Head of caudate nucleus (tissue), 42 donors: ENCODE measurements around the gene RANBP2.

ENCODE experiments used
- DNase-seq, 42 donors: peaks; one replicate each; pipeline versions ENCODE4 v3.0.0 to v3.0.0-alpha.2; 2020 to 2021; ENCODE audit warnings: mixed read lengths in 7 of 42
- intact Hi-C: fragments of 100-400 bp; cut with DNase I; formaldehyde crosslinking; loops from one replicate; pipeline ENCODE4 v1.15.0; 2022

The RANBP2 gene

DNA sequence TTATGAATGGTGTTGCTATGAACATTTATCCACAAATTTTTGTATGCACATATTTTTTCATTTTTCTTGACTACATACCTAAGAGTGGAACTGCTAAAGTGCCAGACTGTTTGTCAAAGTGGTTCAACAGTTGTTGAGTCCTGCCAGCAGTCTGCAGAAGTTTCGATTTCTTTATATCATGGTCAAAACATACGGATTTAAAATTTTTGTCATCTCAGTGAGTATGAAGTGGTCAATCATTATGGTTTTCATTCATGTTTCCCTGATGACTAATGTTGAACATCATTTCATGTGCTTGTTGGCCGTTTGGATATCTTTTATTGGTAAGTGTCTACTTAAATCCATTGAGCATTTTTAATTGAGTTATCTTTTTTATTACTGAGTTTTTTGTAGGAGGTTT, 106.5 kb downstream of the RANBP2 start:
- intact Hi-C loops = no loop called here
- DNase-seq = no peak

DNA sequence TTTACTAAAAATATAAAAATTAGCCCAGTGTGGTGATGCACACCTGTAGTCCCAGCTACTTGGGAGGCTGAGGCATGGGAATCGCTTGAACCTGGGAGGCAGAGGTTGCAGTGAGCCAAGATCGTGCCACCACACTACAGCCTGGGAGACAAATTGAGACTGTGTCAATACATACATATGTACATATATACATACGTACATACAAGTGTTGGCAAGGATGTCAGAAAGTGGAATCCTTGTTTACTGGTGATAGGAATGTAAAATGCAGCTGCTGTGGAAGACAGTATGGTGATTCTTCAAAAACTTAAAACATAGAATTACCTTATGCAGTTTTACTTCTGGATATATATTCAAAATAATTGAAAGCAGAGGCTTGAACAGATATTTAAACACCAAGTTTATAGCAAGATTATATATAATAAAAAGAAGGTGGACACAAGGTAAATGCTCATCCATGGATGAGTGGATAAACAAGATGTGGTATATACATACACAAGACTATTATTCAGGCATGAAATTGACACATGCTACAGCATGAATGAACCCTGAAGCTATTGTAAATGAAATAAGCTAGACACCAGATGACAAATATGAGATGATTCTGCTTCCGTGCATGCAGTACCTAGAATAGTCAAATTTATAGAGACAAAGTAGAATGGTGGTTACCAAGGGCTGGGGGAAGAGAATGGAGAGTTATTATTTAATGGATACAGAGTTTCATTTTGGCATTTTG, 110.5 kb downstream of the RANBP2 start:
- no peak for DNase-seq
- intact Hi-C loops = no loop called here

DNA sequence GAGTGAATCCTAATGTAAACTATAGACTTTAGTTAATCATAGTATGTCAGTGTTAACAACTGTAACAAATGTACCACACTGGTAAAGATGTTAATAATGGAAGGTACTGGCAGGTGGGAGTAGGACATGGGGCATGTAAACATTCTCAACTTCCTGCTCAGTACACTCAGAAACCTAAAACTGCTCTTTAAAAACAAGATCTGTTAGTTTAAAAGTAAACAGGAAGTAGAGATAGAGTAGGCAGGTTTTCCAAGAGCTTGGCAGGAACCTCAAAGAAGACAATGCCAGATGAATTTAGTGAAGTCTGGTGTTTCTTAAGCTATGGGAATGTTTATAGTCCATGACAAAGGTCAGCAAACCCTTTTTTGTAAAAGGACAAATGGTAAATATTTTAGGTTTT, 113.9 kb downstream of the RANBP2 start:
- intact Hi-C loops = no loop called here

DNA sequence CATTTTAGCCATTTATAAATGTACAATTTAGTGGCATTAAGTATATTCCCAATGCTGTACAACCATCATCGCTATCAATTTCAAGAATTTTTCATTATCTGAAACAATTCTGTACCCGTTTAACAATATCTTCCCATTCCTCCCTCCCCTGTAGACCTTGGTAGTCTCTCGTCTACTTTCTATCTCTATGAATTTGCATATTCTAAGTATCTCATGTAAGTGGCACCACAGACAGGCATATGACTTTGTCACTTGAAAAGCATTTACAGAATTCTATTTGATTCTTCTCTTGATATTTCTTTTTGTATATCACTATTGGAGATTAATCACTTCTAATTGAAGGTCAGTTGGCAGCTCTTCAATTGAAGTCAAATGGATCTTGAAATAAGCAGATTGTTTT, 115.3 kb downstream of the RANBP2 start:
- intact Hi-C loops = no loop called here
- DNase-seq = no peak

More for the DNA sequence above, 113.9 kb downstream of the RANBP2 start:
- DNase-seq = no peak

DNA sequence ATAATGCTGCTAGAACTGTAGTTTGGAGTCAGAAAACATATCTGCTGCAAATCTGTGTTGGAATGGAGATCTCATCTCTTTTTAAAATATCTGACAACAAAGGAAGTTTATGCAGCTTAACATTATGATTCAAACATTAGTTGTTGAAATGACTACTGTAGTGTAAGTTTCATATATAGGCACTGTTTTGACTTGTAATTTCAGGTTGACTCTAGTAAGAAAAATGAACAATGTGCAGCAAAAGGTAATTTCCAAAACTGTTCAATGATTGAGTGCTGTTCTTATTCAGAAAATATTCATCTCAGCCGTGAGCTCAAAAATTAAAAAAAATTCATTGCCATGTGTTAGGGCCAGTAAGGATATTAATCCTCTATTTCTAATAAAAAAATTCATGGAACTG, 115.8 kb downstream of the RANBP2 start:
- intact Hi-C loops = no loop called here
- DNase-seq = no peak
